Measurements from ENCODE around the gene APOA5. TPM values are rescaled to one million over a fixed set of nuclear protein-coding genes. Genes with fewer than 3 reads are reported as not detected.

The APOA5 gene
- total RNA-seq, 1 donor from 2014 or later = not detected

DNA sequence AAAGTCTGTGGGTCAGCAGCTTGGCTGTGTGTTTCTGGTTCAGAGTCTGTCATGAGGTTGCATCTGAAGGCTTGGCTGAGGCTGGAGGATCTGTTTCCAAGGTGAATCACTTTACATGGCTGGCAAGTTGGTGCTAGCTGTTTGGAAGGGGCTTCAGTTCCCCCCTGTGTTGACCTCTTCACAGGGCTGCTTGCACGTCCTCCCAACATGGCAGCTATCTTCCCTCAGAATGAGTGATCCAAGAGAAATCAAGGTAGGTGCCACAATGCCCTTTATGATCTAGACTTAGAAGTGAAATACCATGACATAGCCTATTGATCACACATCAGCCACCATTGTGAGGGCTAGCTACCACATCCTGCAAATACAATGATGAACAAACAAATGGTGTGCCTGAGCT is 21.5 kb upstream of the APOA5 start:
- DNase-seq (ENCODE audit: low read depth) = no peak
- no peaks in the 10 kb centered on the region for H3K27me3 ChIP-seq (ENCODE audit: control insufficient read depth, insufficient read depth, low read length)
- TF ChIP-seq, protein P1, sequence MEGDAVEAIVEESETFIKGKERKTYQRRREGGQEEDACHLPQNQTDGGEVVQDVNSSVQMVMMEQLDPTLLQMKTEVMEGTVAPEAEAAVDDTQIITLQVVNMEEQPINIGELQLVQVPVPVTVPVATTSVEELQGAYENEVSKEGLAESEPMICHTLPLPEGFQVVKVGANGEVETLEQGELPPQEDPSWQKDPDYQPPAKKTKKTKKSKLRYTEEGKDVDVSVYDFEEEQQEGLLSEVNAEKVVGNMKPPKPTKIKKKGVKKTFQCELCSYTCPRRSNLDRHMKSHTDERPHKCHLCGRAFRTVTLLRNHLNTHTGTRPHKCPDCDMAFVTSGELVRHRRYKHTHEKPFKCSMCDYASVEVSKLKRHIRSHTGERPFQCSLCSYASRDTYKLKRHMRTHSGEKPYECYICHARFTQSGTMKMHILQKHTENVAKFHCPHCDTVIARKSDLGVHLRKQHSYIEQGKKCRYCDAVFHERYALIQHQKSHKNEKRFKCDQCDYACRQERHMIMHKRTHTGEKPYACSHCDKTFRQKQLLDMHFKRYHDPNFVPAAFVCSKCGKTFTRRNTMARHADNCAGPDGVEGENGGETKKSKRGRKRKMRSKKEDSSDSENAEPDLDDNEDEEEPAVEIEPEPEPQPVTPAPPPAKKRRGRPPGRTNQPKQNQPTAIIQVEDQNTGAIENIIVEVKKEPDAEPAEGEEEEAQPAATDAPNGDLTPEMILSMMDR (IDR thresholded peaks at IDR 0.05; ENCODE audit: insufficient read depth, low read length, poor library complexity, severe bottlenecking) = no peak
- H3K4me3 ChIP-seq (ENCODE audit: low read depth, low read length) = no peak overlapping the region
- H3K36me3 ChIP-seq (ENCODE audit: control insufficient read depth, insufficient read depth, low read length) = no peaks in the 10 kb centered on the region

DNA sequence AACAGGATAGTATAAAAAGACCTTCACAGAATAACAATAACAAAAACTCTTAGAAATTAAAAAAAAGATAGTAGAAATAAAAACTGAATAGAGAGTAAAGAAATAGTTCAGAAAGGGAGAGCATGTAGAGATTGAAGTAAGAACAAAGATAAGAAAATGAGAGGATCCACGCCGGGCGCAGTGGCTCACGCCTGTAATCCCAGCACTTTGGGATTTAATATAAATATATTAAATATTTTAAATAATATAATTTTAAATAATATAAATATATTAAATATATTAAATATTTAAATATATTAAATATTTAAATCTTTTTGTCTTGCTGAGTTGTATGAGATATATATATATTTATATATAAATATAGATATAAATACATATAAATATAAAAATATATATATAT is 20.4 kb upstream of the APOA5 start:
- Histone ChIP-seq H3K27me3 (ENCODE audit: control insufficient read depth, insufficient read depth, low read length) (no peaks in the 10 kb centered on the region), H3K36me3 (ENCODE audit: control insufficient read depth, insufficient read depth, low read length) (no peaks in the 10 kb centered on the region), H3K4me3 (ENCODE audit: low read depth, low read length) (no peak overlapping the region)
- DNase-seq (ENCODE audit: low read depth) = no peak
- TF ChIP-seq, protein P1 (IDR thresholded peaks at IDR 0.05; ENCODE audit: insufficient read depth, low read length, poor library complexity, severe bottlenecking) = no peak

DNA sequence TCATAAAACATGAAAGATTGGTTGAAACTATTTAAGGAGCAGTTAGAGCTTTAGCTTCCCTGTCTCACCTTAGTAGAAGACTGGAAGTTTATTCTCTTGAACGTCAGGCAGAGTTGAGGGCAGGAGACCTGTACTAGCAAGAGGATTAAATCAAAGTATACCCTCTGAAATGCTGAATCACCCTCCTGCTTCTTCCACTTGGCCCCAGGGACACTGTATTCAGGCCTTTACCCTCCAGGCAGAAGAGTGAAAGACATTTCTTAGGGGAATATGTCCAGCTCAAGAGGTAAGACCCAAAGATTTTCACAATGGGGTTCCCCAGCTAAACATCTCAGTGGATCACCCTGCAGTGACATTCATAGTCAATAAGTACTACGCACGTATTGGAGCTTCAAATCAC is 19.5 kb upstream of the APOA5 start:
- Histone ChIP-seq H3K27me3 (ENCODE audit: control insufficient read depth, insufficient read depth, low read length) (no peaks in the 10 kb centered on the region), H3K4me3 (ENCODE audit: low read depth, low read length) (no peak overlapping the region), H3K36me3 (ENCODE audit: control insufficient read depth, insufficient read depth, low read length) (no peaks in the 10 kb centered on the region)
- TF ChIP-seq, protein P1 (IDR thresholded peaks at IDR 0.05; ENCODE audit: insufficient read depth, low read length, poor library complexity, severe bottlenecking) = no peak
- no peak for DNase-seq (ENCODE audit: low read depth)

DNA sequence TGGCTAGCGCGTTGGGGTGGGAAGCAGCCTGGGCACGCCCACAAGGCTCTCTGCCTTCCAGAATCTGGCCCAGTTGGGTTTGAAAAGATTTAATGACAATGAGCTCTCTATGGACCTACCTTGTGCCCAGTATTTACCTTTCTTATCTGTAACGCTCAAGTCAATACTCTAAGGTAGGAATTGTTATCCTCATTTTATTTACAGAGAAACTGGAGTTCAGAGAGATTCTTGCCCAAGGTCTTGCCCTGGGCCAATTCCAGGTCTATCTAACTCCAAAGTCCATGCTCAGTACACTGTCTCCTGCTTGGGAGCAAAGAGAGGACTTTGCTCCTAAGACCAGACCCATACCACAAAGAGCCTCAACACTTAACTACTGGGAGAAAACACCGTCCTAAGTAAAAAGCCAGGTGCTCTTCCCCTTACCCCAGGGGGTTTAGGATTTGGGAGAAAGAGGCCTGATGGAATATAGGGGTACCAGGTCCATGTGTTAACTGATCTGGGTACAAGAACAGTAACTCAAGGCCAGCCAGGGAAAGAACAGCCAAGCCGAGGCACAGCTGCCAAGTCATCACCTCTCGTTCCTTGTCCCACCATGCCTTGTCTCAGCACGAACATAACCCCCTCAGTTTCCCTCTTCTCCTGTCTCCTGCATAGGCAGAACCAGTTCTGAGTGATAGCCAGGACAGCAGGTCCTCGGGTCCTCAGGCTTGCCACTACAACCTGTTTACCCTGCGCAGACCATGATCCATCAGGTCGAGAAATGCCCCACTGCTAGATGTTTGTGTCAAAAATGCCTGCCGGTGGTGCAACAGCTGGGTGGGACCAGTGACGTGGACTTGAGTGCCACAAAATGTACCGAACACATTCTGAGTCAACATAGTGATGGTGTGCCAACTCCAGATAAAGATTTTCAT is 16.8 kb upstream of the APOA5 start:
- TF ChIP-seq, protein P1 (IDR thresholded peaks at IDR 0.05; ENCODE audit: insufficient read depth, low read length, poor library complexity, severe bottlenecking) = no peak
- no peak for DNase-seq (ENCODE audit: low read depth)

DNA sequence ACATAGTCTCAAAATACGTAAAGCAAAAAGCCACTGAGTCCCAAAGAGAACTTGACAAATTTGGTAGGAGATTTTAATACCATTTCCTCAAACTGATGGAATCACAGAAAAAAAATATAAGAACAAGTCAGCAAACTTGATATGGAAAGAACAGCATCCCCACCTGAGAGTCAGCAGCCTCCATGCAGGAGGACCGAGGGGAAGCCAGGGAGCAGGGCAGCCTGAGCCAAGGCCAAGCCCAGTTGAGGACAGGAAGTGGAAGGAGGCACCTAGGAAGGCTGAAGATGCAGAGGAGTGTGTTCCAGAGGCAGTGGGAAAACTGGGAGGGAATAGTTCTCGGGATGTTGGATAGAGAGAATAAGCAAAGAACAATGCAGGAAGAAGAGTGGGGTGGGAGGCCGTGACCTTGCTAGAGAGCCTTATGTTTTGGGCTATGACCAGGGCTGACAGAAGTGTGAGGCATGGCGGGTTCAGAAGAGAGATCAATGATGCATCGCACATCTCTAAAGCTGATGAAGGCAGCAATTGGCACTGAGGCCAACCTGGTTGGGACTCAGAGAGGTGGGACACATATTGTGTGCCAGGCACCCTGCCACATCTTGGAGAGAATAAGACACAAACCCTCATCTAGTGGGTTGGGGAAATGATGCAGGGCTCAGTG is 16.1 kb upstream of the APOA5 start:
- H3K27me3 ChIP-seq (ENCODE audit: control insufficient read depth, insufficient read depth, low read length) = no peaks in the 10 kb centered on the region
- no peak overlapping the region for H3K4me3 ChIP-seq (ENCODE audit: low read depth, low read length)
- no peak for DNase-seq (ENCODE audit: low read depth)
- TF ChIP-seq, protein P1 (IDR thresholded peaks at IDR 0.05; ENCODE audit: insufficient read depth, low read length, poor library complexity, severe bottlenecking) = no peak
- H3K36me3 ChIP-seq (ENCODE audit: control insufficient read depth, insufficient read depth, low read length) = no peaks in the 10 kb centered on the region

More for the DNA sequence above, 16.8 kb upstream of the APOA5 start:
- H3K4me3 ChIP-seq (ENCODE audit: low read depth, low read length) = no peak overlapping the region
- H3K36me3 ChIP-seq (ENCODE audit: control insufficient read depth, insufficient read depth, low read length) = no peaks in the 10 kb centered on the region
- H3K27me3 ChIP-seq (ENCODE audit: control insufficient read depth, insufficient read depth, low read length) = no peaks in the 10 kb centered on the region
